Activated naive CD8-positive, alpha-beta T cell treated with anti-CD3 and anti-CD28 coated beads, Interleukin-2, amount 50 U/mL, for 24 hours (primary cell): ENCODE measurements around the gene ADAM30.
A peak's percentile ranks its signal among the peaks of the same experiment; 100 is the strongest.
"Not testable (repeated sequence)": the region's sequence is repeated elsewhere in the genome, so short reads cannot be mapped to it uniquely, and the experiment has no call there.

Experiments
- ATAC-seq: fragments of 150-1000 bp; cut with Tn5 transposase; one replicate; pipeline ENCODE4 v1.10.0; 2021
- DNase-seq: peaks from one replicate; pipeline ENCODE4 v3.0.0; 2021
- H3K27ac Mint-ChIP-seq: one replicate; pipeline ENCODE4 v1.8.0; 2021; ENCODE audit warnings: mild to moderate bottlenecking, mixed read lengths
- H3K27me3 Mint-ChIP-seq: one replicate; pipeline ENCODE4 v1.8.0; 2021; ENCODE audit warnings: mixed read lengths
- H3K36me3 Mint-ChIP-seq: one replicate; pipeline ENCODE4 v1.8.0; 2021; ENCODE audit warnings: low read depth, mixed read lengths
- H3K4me1 Mint-ChIP-seq: one replicate; pipeline ENCODE4 v1.8.0; 2021; ENCODE audit warnings: mixed read lengths
- H3K4me3 Mint-ChIP-seq: one replicate; pipeline ENCODE4 v1.8.0; 2021; ENCODE audit warnings: mild to moderate bottlenecking, moderate library complexity, mixed read lengths
- H3K9me3 Mint-ChIP-seq: one replicate; pipeline ENCODE4 v1.8.0; 2021; ENCODE audit warnings: mixed read lengths

ADAM30 gene

GRCh38 chr1:119873135-119874015 is 22.9 kb downstream of the ADAM30 start:
- DNase-seq = no peak
- Mint-ChIP-seq H3K27me3 (peaks cover 10% of the 10 kb centered on the region), H3K4me1 (peaks cover 3% of the 10 kb centered on the region), H3K4me3 (no peak overlapping the region), H3K27ac (no peak overlapping the region), H3K36me3 (no peaks in the 10 kb centered on the region), H3K9me3 (no peaks in the 10 kb centered on the region)
- peak; percentile 68 for ATAC-seq

GRCh38 chr1:119871881-119872280 is 24.4 kb downstream of the ADAM30 start:
- H3K36me3 Mint-ChIP-seq = no peaks in the 10 kb centered on the region
- H3K4me1 Mint-ChIP-seq = peaks cover 3% of the 10 kb centered on the region
- H3K9me3 Mint-ChIP-seq = no peaks in the 10 kb centered on the region

GRCh38 chr1:119870917-119871596 is 25.3 kb downstream of the ADAM30 start:
- H3K9me3 Mint-ChIP-seq = no peaks in the 10 kb centered on the region
- H3K4me1 Mint-ChIP-seq = peaks cover 3% of the 10 kb centered on the region
- DNase-seq (peak; percentile 86), ATAC-seq (no peak)
- no peak overlapping the region for H3K4me3 Mint-ChIP-seq
- peaks cover 10% of the 10 kb centered on the region for H3K27me3 Mint-ChIP-seq
- no peaks in the 10 kb centered on the region for H3K36me3 Mint-ChIP-seq
- no peak overlapping the region for H3K27ac Mint-ChIP-seq

More at GRCh38 chr1:119871881-119872280, 24.4 kb downstream of the ADAM30 start:
- Mint-ChIP-seq H3K27me3 (peaks cover 10% of the 10 kb centered on the region), H3K27ac (no peak overlapping the region), H3K4me3 (no peak overlapping the region)
- no peak for DNase-seq
- no peak for ATAC-seq

GRCh38 chr1:119869995-119870394 is 26.3 kb downstream of the ADAM30 start:
- H3K4me3 Mint-ChIP-seq = no peak overlapping the region
- no peak overlapping the region for H3K27ac Mint-ChIP-seq
- peaks cover 16% of the 10 kb centered on the region for H3K27me3 Mint-ChIP-seq
- no peaks in the 10 kb centered on the region for H3K36me3 Mint-ChIP-seq
- peaks cover 3% of the 10 kb centered on the region for H3K4me1 Mint-ChIP-seq
- ATAC-seq (no peak), DNase-seq (no peak)
- H3K9me3 Mint-ChIP-seq = no peaks in the 10 kb centered on the region

GRCh38 chr1:119868176-119868575 is 28.1 kb downstream of the ADAM30 start:
- ATAC-seq = no peak
- Mint-ChIP-seq H3K36me3 (no peaks in the 10 kb centered on the region), H3K9me3 (no peaks in the 10 kb centered on the region), H3K27ac (no peak overlapping the region), H3K27me3 (peaks cover 22% of the 10 kb centered on the region), H3K4me3 (no peak overlapping the region), H3K4me1 (peaks cover 3% of the 10 kb centered on the region)
- DNase-seq = no peak

GRCh38 chr1:119866451-119866850 is 29.9 kb downstream of the ADAM30 start:
- Mint-ChIP-seq H3K27me3 (peaks cover 22% of the 10 kb centered on the region), H3K27ac (no peak overlapping the region), H3K4me1 (peaks cover 3% of the 10 kb centered on the region), H3K36me3 (no peaks in the 10 kb centered on the region), H3K9me3 (no peaks in the 10 kb centered on the region), H3K4me3 (no peak overlapping the region)
- DNase-seq = no peak
- no peak for ATAC-seq

GRCh38 chr1:119865627-119866026 is 30.7 kb downstream of the ADAM30 start:
- no peaks in the 10 kb centered on the region for H3K9me3 Mint-ChIP-seq
- H3K4me1 Mint-ChIP-seq = no peaks in the 10 kb centered on the region
- no peaks in the 10 kb centered on the region for H3K36me3 Mint-ChIP-seq
- ATAC-seq (no peak), DNase-seq (no peak)
- peaks cover 17% of the 10 kb centered on the region for H3K27me3 Mint-ChIP-seq
- no peak overlapping the region for H3K27ac Mint-ChIP-seq
- H3K4me3 Mint-ChIP-seq = no peak overlapping the region

- no peak overlapping the region for H3K4me3 Mint-ChIP-seq
- ATAC-seq = no peak
- H3K27me3 Mint-ChIP-seq = peaks cover 20% of the 10 kb centered on the region
- H3K9me3 Mint-ChIP-seq = no peaks in the 10 kb centered on the region
- peaks cover 19% of the 10 kb centered on the region for H3K4me1 Mint-ChIP-seq
- no peaks in the 10 kb centered on the region for H3K36me3 Mint-ChIP-seq
- DNase-seq = no peak
- H3K27ac Mint-ChIP-seq = no peak overlapping the region
These were observed 34.0 kb downstream of the ADAM30 start for GRCh38 chr1:119862276-119862675.

- no peak for DNase-seq
- Mint-ChIP-seq H3K4me1 (peaks cover 19% of the 10 kb centered on the region), H3K27me3 (peaks cover 20% of the 10 kb centered on the region), H3K36me3 (no peaks in the 10 kb centered on the region), H3K27ac (no peak overlapping the region), H3K4me3 (no peak overlapping the region), H3K9me3 (no peaks in the 10 kb centered on the region)
- ATAC-seq = no peak
These were observed 34.8 kb downstream of the ADAM30 start for GRCh38 chr1:119861547-119861946.

GRCh38 chr1:119859647-119860046 is 36.7 kb downstream of the ADAM30 start:
- peak; percentile 90 for ATAC-seq
- Mint-ChIP-seq H3K27me3 (peaks cover 13% of the 10 kb centered on the region), H3K9me3 (no peaks in the 10 kb centered on the region), H3K4me1 (peaks cover 19% of the 10 kb centered on the region), H3K36me3 (no peaks in the 10 kb centered on the region), H3K27ac (no peak overlapping the region), H3K4me3 (no peak overlapping the region)
- DNase-seq = peak; percentile 5

- Mint-ChIP-seq H3K27me3 (peaks cover 10% of the 10 kb centered on the region), H3K27ac (peak overlapping the region; percentile 16), H3K4me1 (peaks cover 19% of the 10 kb centered on the region)
- H3K4me3 Mint-ChIP-seq, DNase-seq, H3K36me3 Mint-ChIP-seq, ATAC-seq, H3K9me3 Mint-ChIP-seq: not testable (repeated sequence)
These were observed 37.6 kb downstream of the ADAM30 start for GRCh38 chr1:119858556-119859214.

GRCh38 chr1:119858126-119858525 is 38.2 kb downstream of the ADAM30 start:
- peaks cover 8% of the 10 kb centered on the region for H3K27me3 Mint-ChIP-seq

GRCh38 chr1:119853155-119853554 is 43.2 kb downstream of the ADAM30 start:
- H3K4me3 Mint-ChIP-seq = no peak overlapping the region

More at GRCh38 chr1:119858126-119858525, 38.2 kb downstream of the ADAM30 start:
- H3K4me3 Mint-ChIP-seq = no peak overlapping the region
- H3K9me3 Mint-ChIP-seq = no peaks in the 10 kb centered on the region
- DNase-seq = no peak
- H3K27ac Mint-ChIP-seq = no peak overlapping the region
- H3K36me3 Mint-ChIP-seq = no peaks in the 10 kb centered on the region
- H3K4me1 Mint-ChIP-seq = peaks cover 19% of the 10 kb centered on the region
- no peak for ATAC-seq

GRCh38 chr1:119844206-119844605 is 52.1 kb downstream of the ADAM30 start:
- not testable (repeated sequence) for DNase-seq, ATAC-seq, H3K9me3 Mint-ChIP-seq, H3K4me1 Mint-ChIP-seq, H3K36me3 Mint-ChIP-seq, H3K27ac Mint-ChIP-seq, H3K27me3 Mint-ChIP-seq, H3K4me3 Mint-ChIP-seq

More at GRCh38 chr1:119853155-119853554, 43.2 kb downstream of the ADAM30 start:
- ATAC-seq (no peak), DNase-seq (no peak)
- no peaks in the 10 kb centered on the region for H3K36me3 Mint-ChIP-seq
- no peaks in the 10 kb centered on the region for H3K9me3 Mint-ChIP-seq
- H3K27ac Mint-ChIP-seq = no peak overlapping the region
- no peaks in the 10 kb centered on the region for H3K4me1 Mint-ChIP-seq
- peaks cover 3% of the 10 kb centered on the region for H3K27me3 Mint-ChIP-seq
